GM12872 (cell line): ENCODE results near the gene MDM1.

Experiments used
- TF ChIP-seq, protein P1 (sequence below): IDR thresholded peaks from 3 replicates; pipeline ENCODE4 v1.5.1; 2011; ENCODE audit warnings: low read depth, mild to moderate bottlenecking, low read length, moderate library complexity; ENCODE audit not compliant: insufficient read depth

MDM1 gene

DNA sequence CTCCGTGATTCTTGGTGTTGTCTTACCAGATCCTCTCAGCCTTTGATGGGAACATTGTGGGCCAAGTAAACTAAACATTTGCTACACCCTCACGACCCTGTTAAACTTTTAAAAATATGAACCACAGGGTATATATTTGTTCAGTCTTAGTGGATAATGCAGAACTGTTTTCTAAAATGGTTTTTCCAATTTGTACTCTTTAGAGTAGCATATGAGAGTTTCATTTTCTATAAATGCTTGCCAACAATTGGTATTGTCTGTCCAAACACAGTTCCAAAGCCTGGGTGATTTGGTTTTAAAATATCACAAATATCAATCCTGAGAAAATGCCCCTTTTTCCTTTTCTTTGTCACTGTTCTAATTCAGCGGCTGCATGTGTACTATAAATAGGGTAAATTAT is 72.0 kb downstream of the MDM1 start:
- TF ChIP-seq, protein P1, sequence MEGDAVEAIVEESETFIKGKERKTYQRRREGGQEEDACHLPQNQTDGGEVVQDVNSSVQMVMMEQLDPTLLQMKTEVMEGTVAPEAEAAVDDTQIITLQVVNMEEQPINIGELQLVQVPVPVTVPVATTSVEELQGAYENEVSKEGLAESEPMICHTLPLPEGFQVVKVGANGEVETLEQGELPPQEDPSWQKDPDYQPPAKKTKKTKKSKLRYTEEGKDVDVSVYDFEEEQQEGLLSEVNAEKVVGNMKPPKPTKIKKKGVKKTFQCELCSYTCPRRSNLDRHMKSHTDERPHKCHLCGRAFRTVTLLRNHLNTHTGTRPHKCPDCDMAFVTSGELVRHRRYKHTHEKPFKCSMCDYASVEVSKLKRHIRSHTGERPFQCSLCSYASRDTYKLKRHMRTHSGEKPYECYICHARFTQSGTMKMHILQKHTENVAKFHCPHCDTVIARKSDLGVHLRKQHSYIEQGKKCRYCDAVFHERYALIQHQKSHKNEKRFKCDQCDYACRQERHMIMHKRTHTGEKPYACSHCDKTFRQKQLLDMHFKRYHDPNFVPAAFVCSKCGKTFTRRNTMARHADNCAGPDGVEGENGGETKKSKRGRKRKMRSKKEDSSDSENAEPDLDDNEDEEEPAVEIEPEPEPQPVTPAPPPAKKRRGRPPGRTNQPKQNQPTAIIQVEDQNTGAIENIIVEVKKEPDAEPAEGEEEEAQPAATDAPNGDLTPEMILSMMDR = no peak

DNA sequence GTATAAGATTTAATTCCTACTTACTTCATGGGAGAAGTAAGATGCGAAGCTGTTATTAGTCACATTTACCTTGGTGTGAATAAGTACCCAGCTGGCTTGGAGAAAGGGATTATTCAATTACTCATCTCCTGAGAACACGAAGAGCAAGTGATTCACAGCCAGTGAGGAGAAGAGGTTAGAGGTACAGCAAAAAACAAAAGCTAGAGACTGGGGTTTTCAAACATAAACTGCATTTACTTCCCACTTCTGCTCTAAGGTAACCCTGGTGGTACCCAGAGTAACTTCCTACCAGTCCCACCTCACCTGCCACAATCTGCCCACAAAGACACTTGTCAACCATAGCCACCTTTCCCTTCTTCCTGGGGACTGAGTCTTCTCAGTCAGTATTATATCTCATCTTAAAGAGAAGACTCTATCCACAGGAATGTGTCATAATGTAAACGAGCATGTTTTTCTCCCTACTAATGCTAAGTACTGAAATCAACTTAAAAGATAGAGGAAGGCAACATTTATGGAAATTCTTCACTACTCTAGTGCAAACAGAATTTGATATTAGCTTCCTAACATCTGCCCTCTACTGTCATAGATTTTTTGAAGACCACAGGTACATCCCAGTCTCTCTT is 72.7 kb downstream of the MDM1 start:
- TF ChIP-seq, protein P1 = no peak

DNA sequence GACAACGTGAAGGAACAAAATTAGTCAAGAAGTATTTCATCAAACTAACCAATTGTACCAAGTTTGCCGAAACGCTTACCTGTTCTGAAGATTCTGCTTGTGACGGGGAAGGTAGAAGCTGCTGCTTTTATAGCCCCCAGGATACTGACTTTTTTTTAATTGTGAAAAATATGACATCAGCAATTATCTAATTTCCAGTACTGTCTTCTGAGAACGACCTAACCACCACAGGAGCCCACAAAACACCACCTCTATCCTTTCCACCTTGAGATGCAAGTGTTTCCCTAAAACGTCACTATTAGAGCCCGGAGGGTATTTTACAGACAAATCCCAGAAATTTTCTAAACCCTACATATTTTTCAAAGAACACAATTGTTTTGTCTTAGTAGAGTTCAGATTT is 78.7 kb downstream of the MDM1 start, which contains the start of gene IL22:
TSS of gene IL22 (minus strand) at position 101 of the 400 bp plus-strand sequence. CDS start 156 bp downstream, outside the sequence.
- TF ChIP-seq, protein P1 = no peak

DNA sequence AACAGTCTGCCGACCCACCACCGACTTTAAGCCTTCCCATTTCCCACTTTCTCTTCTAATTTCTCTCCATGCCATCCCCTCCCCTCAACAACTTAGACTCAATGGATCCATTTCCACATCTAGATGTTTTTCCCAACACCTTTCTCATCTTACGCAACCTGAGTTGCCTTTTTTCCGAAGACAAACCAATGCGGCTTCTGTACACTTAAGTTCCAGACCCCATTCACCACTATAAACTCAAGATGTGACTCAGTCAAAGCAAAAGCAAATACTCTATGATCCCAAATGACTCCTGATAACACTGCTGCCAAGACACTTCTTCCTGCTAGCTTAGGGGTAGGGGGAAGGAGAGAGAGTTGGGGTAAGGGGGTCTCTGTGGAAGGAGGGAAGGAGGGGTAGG is 80.1 kb downstream of the MDM1 start:
- TF ChIP-seq, protein P1 = no peak

DNA sequence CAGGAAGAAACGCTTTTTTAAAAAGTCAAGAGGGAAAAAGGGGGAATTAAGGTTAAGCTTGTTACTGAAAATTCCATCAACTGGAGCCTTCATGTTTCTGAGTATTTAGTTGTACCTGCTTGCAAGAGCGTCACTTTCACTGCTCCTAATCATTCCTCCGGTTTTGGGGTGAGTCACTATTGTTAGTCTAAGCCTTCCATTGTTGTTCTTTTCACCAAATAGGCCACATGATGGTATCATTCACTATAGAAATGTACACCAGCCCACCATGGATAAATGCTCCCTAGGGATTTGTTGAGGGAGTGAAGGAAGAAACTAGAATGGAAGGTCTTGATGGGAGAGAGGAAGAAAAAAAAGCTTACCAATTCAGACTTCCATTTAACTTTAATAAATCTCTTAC is 81.7 kb downstream of the MDM1 start:
- TF ChIP-seq, protein P1 = no peak

DNA sequence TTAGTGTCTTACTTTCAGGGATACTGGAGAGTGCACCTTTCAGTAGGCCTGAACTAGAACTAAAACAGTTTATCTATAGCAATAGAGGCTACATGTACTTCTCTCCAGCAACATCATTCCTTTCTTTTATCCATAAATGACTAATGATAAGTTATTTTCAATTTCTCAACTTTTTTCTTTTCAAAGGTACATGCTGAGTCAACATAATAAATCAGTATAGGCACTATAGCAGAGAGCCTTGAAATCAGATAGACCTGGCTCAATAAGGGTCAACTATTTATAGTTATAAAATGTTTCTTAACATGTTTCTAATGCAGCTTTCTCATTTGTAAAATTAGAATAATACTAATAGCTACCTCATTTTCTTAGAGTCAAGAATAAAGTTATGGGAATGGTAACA is 84.4 kb downstream of the MDM1 start:
- TF ChIP-seq, protein P1 = no peak

DNA sequence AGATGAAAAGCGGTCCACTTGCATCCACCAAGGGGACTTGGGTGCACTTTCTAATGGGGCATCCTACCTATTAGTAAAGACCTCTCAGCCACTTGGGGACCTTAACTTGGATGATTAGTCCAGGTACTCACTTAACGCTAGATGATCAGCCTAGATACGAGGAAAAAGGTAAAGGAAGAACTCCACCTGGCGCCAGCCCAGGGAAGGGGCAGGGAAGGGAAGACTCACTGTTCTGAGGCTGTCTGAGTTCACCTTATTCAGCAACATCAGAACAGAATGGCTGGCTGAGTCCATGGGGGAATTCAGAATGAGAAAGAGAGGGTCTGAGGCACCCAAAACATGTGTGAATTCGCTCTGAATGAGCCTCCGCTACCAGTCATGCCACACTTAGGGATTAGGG is 85.8 kb downstream of the MDM1 start:
- TF ChIP-seq, protein P1 = no peak
